Left hindlimb (tissue), 1 donor: ENCODE data around the gene PLB1.
"Not testable (repeated sequence)": the region's sequence is repeated elsewhere in the genome, so short reads cannot be mapped to it uniquely, and the experiment has no call there.

ENCODE experiments used
- DNase-seq: peaks from one replicate; pipeline ENCODE4 v3.0.0-alpha.2; 2018

PLB1 gene

GRCh38 chr2:28649481-28650265, 153.8 kb downstream of the PLB1 start:
- peak; percentile 17 for DNase-seq

GRCh38 chr2:28650266-28650584, 154.4 kb downstream of the PLB1 start:
- DNase-seq: no peak

- DNase-seq: no peak
Observed at GRCh38 chr2:28652217-28652616, 156.4 kb downstream of the PLB1 start.

DNA sequence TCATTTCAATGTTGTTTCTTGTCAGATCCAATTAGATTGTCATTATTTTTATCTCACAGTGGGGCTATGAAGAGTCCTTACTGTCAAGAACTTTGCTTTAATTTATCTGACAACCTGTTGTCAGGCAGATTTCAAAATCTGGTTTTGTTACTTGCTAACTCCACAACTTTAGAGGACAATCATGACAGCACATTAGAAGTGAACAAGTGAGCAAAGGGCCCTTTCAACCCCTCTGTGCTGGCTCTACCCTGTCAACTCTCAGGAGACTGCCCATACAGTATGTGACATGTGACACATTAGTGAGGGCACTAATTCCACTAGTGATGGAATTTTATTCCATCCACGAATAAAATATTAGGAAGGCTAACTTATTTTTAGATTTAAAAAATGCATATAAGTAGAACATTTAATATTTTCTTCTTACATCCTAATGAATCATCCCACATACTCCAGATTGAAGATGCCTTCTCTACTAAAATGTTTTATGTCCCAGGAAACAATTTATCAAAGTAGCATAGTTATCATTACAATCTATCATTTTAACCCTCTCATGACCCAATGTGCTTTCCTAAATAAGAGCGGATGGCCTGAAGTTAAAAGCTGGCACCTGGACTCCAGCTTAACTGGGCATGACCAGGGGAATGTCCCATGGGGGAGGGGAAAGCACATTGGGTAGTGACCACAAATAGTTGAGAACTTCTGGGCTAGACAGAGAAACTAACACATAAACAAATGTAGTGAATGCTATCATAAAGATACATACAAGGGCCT, 158.2 kb downstream of the PLB1 start:
- no peak for DNase-seq

GRCh38 chr2:28654663-28655320, 158.9 kb downstream of the PLB1 start:
- no peak for DNase-seq

DNA sequence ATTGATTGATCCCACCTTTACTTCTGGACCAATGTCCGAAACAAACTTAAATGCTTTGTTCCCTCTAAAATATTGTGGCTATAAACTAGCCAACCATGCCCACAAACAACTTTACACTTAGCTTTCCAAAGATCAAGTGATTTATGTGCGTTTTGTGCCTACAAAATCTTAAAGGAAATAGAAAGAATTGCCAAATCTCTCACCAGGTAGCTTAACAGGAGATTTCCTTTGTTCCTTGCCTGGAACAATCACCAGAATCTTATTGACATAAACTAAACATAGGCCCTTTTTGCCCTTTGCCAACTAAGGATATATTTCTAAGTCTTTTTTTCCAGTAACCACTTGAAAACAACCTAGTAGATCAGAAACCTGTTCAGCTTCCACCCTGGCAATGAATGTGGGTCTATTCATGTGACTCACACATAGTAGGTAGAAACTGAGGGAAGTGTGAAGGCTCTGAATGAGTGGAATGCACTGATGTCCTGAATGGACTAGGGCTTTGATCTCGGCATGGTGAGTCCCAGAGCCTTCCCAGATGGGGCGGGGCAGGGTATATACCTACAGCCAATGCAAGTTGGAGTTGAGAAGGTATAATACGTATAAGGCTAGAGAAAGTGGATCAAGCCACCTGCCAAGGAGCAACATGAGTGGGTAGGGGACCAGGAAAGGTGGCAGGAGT, 161.2 kb downstream of the PLB1 start:
- DNase-seq: no peak

GRCh38 chr2:28658369-28658768, 162.5 kb downstream of the PLB1 start:
- no peak for DNase-seq

- DNase-seq: no peak
Observed at GRCh38 chr2:28659127-28659526, 163.3 kb downstream of the PLB1 start.

- DNase-seq: peak; percentile 78
Observed at GRCh38 chr2:28661589-28662001, 165.7 kb downstream of the PLB1 start.

GRCh38 chr2:28662044-28662443, 166.2 kb downstream of the PLB1 start:
- no peak for DNase-seq

- DNase-seq: no peak
Observed at GRCh38 chr2:28662468-28663181, 166.8 kb downstream of the PLB1 start.

- no peak for DNase-seq
Observed at GRCh38 chr2:28663359-28663758, 167.5 kb downstream of the PLB1 start.

GRCh38 chr2:28664120-28664842, 168.4 kb downstream of the PLB1 start:
- peak; percentile 54 for DNase-seq

GRCh38 chr2:28665041-28665704, 169.3 kb downstream of the PLB1 start:
- DNase-seq: peak; percentile 95

GRCh38 chr2:28665811-28666377, 170.0 kb downstream of the PLB1 start:
- not testable (repeated sequence) for DNase-seq

GRCh38 chr2:28666496-28667184, 170.8 kb downstream of the PLB1 start:
- DNase-seq: no peak

DNA sequence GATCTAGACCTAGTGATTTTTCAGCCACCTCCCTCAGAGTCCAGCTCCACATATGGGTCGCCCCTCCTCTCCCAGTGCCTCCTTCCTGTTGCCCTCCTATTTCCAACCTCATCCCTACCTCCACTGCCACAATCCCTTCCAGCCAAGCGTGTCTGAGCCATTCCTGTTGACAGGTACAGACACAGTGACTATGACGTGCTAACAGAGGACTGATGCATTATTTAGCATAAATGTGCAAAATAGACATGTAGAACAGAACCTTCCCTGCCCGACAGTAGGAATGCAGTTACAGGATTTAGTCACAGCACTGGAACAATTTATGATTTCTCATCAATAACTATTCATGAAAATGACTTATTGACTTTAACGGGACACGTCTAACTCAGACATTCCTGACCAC, 171.4 kb downstream of the PLB1 start:
- DNase-seq: no peak

- DNase-seq: no peak
Observed at GRCh38 chr2:28668106-28668814, 172.4 kb downstream of the PLB1 start.

GRCh38 chr2:28668880-28669279, 173.0 kb downstream of the PLB1 start:
- DNase-seq: no peak

- DNase-seq: no peak
Observed at GRCh38 chr2:28670856-28671255, 175.0 kb downstream of the PLB1 start.
